Astrocyte of the cerebellum (primary cell): ENCODE measurements around the gene LPIN2.
"Not testable (repeated sequence)": the region's sequence is repeated elsewhere in the genome, so short reads cannot be mapped to it uniquely, and the experiment has no call there.

Experiments
- DNase-seq: peaks from one replicate; pipeline ENCODE4 v3.0.0-alpha.2; 2011; ENCODE audit warnings: low read depth
- H3K4me3 ChIP-seq: 2 replicates; pipeline ENCODE4 v1.5.1; 2011; ENCODE audit warnings: mild to moderate bottlenecking, low read depth, low read length, moderate library complexity
- in situ Hi-C: cut with HindIII; loops from 2 replicates; pipeline ENCODE4 v1.10.0; 2017; ENCODE audit warnings: low sequenced_read_pairs
- TF ChIP-seq, protein P1 (sequence below): IDR thresholded peaks from 2 replicates; pipeline ENCODE4 v1.5.1; 2012; ENCODE audit warnings: low read length, low read depth, moderate library complexity, mild to moderate bottlenecking; ENCODE audit errors: missing control alignments

Gene LPIN2

DNA sequence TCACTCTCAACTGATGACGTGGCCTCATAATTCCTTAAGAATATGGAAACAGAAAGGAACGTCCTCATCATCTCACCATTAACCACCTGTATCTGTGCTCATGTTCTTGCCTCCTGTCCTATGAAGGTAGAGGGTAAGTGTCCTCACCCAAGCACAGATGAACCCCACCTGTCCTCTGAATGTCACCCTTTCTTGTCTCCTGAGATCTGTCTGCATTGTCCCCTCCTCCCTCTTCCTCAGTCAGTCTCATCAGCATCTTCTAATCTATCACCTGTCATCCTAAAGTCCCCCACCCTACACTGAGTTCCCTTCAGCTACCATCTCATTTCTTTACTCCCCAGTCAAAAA is 39.4 kb upstream of the LPIN2 start:
- in situ Hi-C loops: no loop called here
- no peak overlapping the region for H3K4me3 ChIP-seq
- no peak for DNase-seq
- TF ChIP-seq, protein P1, sequence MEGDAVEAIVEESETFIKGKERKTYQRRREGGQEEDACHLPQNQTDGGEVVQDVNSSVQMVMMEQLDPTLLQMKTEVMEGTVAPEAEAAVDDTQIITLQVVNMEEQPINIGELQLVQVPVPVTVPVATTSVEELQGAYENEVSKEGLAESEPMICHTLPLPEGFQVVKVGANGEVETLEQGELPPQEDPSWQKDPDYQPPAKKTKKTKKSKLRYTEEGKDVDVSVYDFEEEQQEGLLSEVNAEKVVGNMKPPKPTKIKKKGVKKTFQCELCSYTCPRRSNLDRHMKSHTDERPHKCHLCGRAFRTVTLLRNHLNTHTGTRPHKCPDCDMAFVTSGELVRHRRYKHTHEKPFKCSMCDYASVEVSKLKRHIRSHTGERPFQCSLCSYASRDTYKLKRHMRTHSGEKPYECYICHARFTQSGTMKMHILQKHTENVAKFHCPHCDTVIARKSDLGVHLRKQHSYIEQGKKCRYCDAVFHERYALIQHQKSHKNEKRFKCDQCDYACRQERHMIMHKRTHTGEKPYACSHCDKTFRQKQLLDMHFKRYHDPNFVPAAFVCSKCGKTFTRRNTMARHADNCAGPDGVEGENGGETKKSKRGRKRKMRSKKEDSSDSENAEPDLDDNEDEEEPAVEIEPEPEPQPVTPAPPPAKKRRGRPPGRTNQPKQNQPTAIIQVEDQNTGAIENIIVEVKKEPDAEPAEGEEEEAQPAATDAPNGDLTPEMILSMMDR: no peak

GRCh38 chr18:3051718-3052410 is 38.9 kb upstream of the LPIN2 start:
- no peak for DNase-seq
- TF ChIP-seq, protein P1: no peak

DNA sequence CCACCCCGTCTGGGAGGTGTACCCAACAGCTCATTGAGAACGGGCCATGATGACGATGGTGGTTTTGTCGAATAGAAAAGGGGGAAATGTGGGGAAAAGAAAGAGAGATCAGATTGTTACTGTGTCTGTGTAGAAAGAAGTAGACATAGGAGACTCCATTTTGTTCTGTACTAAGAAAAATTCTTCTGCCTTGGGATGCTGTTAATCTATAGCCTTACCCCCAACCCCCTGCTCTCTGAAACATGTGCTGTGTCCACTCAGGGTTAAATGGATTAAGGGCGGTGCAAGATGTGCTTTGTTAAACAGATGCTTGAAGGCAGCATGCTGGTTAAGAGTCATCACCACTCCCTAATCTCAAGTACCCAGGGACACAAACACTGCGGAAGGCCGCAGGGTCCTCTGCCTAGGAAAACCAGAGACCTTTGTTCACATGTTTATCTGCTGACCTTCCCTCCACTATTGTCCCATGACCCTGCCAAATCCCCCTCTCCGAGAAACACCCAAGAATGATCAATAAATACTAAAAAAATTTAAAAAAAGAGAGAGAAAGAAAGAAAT is 37.0 kb upstream of the LPIN2 start:
- H3K4me3 ChIP-seq, DNase-seq, in situ Hi-C loops: not testable (repeated sequence)

More at GRCh38 chr18:3051718-3052410, 38.9 kb upstream of the LPIN2 start:
- in situ Hi-C loops: no loop called here
- H3K4me3 ChIP-seq: no peak overlapping the region

GRCh38 chr18:3048820-3049349 is 35.9 kb upstream of the LPIN2 start:
- in situ Hi-C loops: no loop called here
- TF ChIP-seq, protein P1: no peak
- H3K4me3 ChIP-seq: no peak overlapping the region
- no peak for DNase-seq

DNA sequence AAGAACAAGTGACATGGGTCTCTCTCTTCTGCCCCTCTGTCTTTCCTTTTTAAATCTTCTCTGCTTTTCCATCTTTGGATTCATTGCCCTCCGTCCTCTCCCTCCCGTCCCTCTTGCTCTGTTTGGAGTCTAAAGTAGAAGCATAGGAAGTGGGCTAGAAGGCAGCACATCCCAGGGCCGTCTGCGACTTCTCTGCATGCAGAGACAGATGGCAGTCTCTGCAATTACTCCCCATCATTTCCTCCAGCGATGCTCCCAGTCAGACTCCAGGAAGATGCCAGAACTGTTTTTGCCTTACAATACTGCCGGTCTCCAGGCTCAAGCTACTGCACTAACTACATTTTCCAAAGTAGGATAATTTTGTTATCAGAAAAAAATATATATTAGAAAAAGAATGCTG is 35.2 kb upstream of the LPIN2 start:
- H3K4me3 ChIP-seq: no peak overlapping the region
- DNase-seq: no peak
- in situ Hi-C loops: no loop called here
- TF ChIP-seq, protein P1: no peak

DNA sequence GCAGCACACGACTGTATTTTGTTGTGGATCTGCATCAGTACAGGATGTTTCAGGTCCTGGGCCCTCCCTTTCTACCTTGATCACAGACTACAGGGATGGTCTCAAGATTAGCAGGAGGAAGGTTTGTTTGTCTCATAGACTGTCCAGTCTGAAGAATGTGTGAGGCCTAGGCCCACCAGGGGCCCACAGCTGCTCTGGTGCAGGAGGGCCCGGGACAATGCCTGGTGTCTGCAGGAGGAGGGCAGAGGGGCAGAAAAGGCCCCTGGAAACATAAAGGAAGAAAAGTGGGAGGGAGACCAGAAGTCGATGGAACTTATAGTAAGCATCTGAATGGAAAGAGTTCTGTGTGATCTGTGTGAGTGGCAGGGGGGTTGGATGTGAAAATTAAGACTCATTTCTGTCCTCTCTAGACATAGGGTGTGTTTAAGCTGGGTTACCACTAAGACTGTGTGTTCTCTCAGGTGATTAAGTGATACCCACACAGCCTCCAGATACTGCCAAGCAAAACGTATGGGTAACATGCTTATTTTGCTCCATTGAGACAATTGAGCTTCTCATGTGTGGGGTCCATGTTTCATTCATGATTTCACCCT is 33.4 kb upstream of the LPIN2 start:
- H3K4me3 ChIP-seq: no peak overlapping the region
- in situ Hi-C loops: no loop called here
- TF ChIP-seq, protein P1: no peak
- no peak for DNase-seq
